ENCODE data around the gene CBR3. TPM values are rescaled to one million over a fixed set of nuclear protein-coding genes. Genes with fewer than 3 reads are reported as not detected.

CBR3 gene
- total and polyA plus RNA-seq, 2 experiments from 2014 or later, result 4.6 to 8.7 TPM

DNA sequence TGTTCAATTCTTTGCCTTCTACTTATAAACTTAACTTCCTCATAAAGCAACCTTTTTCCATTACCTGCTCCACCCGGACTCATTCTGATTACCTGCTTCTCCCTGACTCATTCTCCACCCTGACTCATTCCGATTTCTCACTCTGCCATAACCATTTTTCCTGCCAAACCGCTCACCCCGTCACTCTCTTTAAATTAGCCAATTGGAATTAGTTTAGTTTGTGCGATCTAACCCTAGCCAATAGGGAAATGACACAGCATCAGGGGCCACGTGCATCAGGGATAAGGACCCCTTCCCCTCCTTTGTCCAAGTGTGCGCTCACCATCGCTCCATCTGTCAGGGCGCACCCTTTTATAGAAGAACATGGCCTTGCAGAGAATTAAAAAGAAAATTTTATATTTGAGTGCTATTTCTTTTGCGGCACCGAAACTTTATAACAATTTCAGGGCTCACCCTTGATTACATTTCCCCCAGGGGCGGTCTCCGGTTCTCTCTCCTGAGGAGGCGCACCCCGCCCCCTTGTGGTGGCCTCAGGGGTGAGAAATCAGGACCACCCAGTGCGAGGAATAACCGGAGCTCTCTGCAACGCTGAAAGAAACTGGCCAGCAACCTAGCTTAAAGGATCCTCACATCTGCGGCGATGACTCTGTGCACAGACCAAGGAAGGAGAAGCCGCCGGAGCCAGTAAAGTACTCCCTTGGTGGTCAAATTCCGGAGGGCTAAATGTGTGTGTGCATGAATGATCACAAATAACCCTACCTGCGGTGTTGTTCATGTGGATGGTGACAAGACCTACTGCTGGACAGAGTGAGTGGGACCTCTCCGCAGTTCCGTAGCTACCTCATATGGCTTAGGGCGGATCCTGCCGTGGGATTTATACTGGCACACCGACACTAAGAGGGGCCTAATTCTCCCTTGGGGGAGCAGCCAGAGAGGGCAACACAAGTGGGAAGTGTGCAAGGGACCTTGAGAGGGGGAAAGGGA, 30.3 kb upstream of the CBR3 start:
- Mint-ChIP-seq H3K9me3 (peaks cover 37% of the 10 kb centered on the region), H3K27ac (peak overlapping the region; percentile 61), H3K4me1 (peaks cover 59% of the 10 kb centered on the region), H3K36me3 (ENCODE audit: low read depth) (peaks cover 56% of the 10 kb centered on the region), H3K4me3 (peak overlapping the region; percentile 85), H3K27me3 (ENCODE audit: insufficient read depth, low read depth, poor library complexity) (peaks cover 16% of the 10 kb centered on the region)
- H3K4me2 ChIP-seq, result peak overlapping the region; percentile 85
- no peak overlapping the region for H2AFZ ChIP-seq
- peak; percentile 78 for ATAC-seq
- peak overlapping the region; percentile 72 for H3K27ac ChIP-seq (ENCODE audit: low read depth)
- peak overlapping the region; percentile 73 for H3K4me3 ChIP-seq
- no peaks in the 10 kb centered on the region for H3K9me2 ChIP-seq (ENCODE audit: insufficient read depth)
- no peaks in the 10 kb centered on the region for H3K27me3 ChIP-seq (ENCODE audit: insufficient read depth)
- H3K4me1 ChIP-seq (ENCODE audit: insufficient read depth), result peaks cover 40% of the 10 kb centered on the region
- peak; percentile 95 for DNase-seq (ENCODE audit: low spot score)
- H3K79me2 ChIP-seq (replicated peaks; ENCODE audit: insufficient read depth), result peaks cover 34% of the 10 kb centered on the region
- no peak for TF ChIP-seq ZNF331 (CRISPR knock-in tag; IDR thresholded peaks at IDR 0.05; ENCODE audit: low read depth)
- no peak for TF ChIP-seq JUNB (IDR thresholded peaks at IDR 0.05; ENCODE audit: unreplicated experiment)
- TF ChIP-seq, protein P1, sequence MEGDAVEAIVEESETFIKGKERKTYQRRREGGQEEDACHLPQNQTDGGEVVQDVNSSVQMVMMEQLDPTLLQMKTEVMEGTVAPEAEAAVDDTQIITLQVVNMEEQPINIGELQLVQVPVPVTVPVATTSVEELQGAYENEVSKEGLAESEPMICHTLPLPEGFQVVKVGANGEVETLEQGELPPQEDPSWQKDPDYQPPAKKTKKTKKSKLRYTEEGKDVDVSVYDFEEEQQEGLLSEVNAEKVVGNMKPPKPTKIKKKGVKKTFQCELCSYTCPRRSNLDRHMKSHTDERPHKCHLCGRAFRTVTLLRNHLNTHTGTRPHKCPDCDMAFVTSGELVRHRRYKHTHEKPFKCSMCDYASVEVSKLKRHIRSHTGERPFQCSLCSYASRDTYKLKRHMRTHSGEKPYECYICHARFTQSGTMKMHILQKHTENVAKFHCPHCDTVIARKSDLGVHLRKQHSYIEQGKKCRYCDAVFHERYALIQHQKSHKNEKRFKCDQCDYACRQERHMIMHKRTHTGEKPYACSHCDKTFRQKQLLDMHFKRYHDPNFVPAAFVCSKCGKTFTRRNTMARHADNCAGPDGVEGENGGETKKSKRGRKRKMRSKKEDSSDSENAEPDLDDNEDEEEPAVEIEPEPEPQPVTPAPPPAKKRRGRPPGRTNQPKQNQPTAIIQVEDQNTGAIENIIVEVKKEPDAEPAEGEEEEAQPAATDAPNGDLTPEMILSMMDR (conservative IDR thresholded peaks at IDR 0.05; ENCODE audit: low read depth in 2 of 2), result peak; percentile 70 to 87
- TF ChIP-seq POLR2AphosphoS5 (IDR thresholded peaks at IDR 0.05; ENCODE audit: low read depth), result peak; percentile 40
- no peak for TF ChIP-seq CREB1 (CRISPR knock-in tag; IDR thresholded peaks at IDR 0.05; ENCODE audit: low read depth)
- TF ChIP-seq EZH2phosphoT487 (IDR thresholded peaks at IDR 0.05; ENCODE audit: unreplicated experiment), result no peak
- TF ChIP-seq, protein P2, sequence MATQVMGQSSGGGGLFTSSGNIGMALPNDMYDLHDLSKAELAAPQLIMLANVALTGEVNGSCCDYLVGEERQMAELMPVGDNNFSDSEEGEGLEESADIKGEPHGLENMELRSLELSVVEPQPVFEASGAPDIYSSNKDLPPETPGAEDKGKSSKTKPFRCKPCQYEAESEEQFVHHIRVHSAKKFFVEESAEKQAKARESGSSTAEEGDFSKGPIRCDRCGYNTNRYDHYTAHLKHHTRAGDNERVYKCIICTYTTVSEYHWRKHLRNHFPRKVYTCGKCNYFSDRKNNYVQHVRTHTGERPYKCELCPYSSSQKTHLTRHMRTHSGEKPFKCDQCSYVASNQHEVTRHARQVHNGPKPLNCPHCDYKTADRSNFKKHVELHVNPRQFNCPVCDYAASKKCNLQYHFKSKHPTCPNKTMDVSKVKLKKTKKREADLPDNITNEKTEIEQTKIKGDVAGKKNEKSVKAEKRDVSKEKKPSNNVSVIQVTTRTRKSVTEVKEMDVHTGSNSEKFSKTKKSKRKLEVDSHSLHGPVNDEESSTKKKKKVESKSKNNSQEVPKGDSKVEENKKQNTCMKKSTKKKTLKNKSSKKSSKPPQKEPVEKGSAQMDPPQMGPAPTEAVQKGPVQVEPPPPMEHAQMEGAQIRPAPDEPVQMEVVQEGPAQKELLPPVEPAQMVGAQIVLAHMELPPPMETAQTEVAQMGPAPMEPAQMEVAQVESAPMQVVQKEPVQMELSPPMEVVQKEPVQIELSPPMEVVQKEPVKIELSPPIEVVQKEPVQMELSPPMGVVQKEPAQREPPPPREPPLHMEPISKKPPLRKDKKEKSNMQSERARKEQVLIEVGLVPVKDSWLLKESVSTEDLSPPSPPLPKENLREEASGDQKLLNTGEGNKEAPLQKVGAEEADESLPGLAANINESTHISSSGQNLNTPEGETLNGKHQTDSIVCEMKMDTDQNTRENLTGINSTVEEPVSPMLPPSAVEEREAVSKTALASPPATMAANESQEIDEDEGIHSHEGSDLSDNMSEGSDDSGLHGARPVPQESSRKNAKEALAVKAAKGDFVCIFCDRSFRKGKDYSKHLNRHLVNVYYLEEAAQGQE (IDR thresholded peaks at IDR 0.05; ENCODE audit: unreplicated experiment), result no peak
- no peaks in the 10 kb centered on the region for H4K20me1 ChIP-seq (replicated peaks; ENCODE audit: insufficient read depth)
- H3F3A ChIP-seq (replicated peaks; ENCODE audit: low read depth), result 0 out of 2 replicates have a peak, but pooled peaks cover 5% of the 10 kb centered on the region
- H3K36me3 ChIP-seq (ENCODE audit: insufficient read depth), result peaks cover 23% of the 10 kb centered on the region

DNA sequence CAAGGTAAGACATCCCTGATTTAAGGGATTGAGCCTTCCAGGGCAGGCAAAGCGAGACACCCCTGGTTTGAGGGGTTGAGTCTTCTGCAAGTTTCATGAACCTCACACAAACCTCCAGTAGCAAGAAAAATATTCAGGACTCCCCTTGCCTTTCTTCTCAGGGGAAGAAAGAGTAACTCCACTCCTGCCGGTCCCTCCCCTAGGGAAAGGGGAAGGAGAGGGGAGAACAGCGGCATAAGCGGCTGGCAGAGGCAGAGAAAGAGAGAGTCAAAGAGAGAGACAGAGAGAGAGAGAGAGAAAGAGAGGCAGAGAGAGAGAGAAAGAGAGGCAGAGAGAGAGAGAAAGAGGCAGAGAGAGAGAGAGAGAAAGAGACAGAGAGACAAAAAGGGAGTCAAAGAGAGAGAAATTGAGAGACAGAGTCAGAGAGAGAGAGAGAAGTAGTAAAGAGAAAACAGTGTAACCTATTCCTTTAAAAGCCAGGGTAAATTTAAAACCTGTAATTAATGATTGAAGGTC, 29.5 kb upstream of the CBR3 start:
- Histone ChIP-seq H3K36me3 (ENCODE audit: insufficient read depth) (peaks cover 29% of the 10 kb centered on the region), H3K4me1 (ENCODE audit: insufficient read depth) (peaks cover 45% of the 10 kb centered on the region), H2AFZ (no peak overlapping the region), H3K79me2 (replicated peaks; ENCODE audit: insufficient read depth) (peaks cover 35% of the 10 kb centered on the region), H3K27ac (ENCODE audit: low read depth) (peak overlapping the region; percentile 72), H3F3A (replicated peaks; ENCODE audit: low read depth) (peaks cover 7% of the 10 kb centered on the region; the same call in 1 of the 2 replicates), H4K20me1 (replicated peaks; ENCODE audit: insufficient read depth) (no peaks in the 10 kb centered on the region), H3K9me2 (ENCODE audit: insufficient read depth) (no peaks in the 10 kb centered on the region), H3K4me3 (peak overlapping the region; percentile 73), H3K27me3 (ENCODE audit: insufficient read depth) (no peaks in the 10 kb centered on the region), H3K4me2 (peak overlapping the region; percentile 85)
- Mint-ChIP-seq H3K9me3 (peaks cover 43% of the 10 kb centered on the region), H3K36me3 (ENCODE audit: low read depth) (peaks cover 63% of the 10 kb centered on the region), H3K4me1 (peaks cover 53% of the 10 kb centered on the region), H3K27ac (peak overlapping the region; percentile 61), H3K4me3 (peak overlapping the region; percentile 85), H3K27me3 (ENCODE audit: insufficient read depth, low read depth, poor library complexity) (peaks cover 16% of the 10 kb centered on the region)
- DNase-seq (ENCODE audit: low spot score) (no peak), ATAC-seq (peak; percentile 55)
- TF ChIP-seq CREB1 (CRISPR knock-in tag; IDR thresholded peaks at IDR 0.05; ENCODE audit: low read depth) (no peak), STAT1 (IDR thresholded peaks at IDR 0.05; ENCODE audit: unreplicated experiment) (no peak), JUNB (IDR thresholded peaks at IDR 0.05; ENCODE audit: unreplicated experiment) (no peak), ZNF331 (CRISPR knock-in tag; IDR thresholded peaks at IDR 0.05; ENCODE audit: low read depth) (no peak), EZH2phosphoT487 (IDR thresholded peaks at IDR 0.05; ENCODE audit: unreplicated experiment) (no peak)

Data from GM23338 (cell line).